HepG2 (cell line): ENCODE data around the gene INPP5K. TPM values are rescaled to one million over a fixed set of nuclear protein-coding genes. Genes with fewer than 3 reads are reported as not detected.

Experiments used
- ATAC-seq: fragments of 200-7000 bp; cut with Tn5 transposase; 3 replicates; pipeline ENCODE4 v1.9.1; 2020; ENCODE audit warnings: mild to moderate bottlenecking, moderate library complexity
- BruUV-seq: library from RNA; stranded (reverse); fragments of 400-500 nt; replicated peaks from 2 replicates; lab custom pipeline; 2021; lab: Mats Ljungman, UMichigan
- CTCF ChIA-PET: fragments of 300-600 bp; formaldehyde crosslinking; extraction: SDS; loops from one replicate; lab custom pipeline; 2021; ENCODE audit warnings: low total read pairs, inconsistent platforms, low intra/inter-chr PET ratio; lab: Yijun Ruan, JAX
- POLR2A ChIA-PET: fragments of 350-600 bp; sonication (Branson Sonifier 250); formaldehyde crosslinking; loops from one replicate; lab custom pipeline; 2020; ENCODE audit warnings: antibody characterized with exemption, inconsistent platforms; lab: Yijun Ruan, JAX
- DNase-seq: peaks from one replicate; pipeline ENCODE4 v3.0.0-alpha.2; 2015; ENCODE audit warnings: low spot score
- FAIRE-seq: peaks from 3 replicates; lab custom pipeline; 2011; peaks lifted over from hg19 to GRCh38; lab: Jason Lieb, UNC
- H2AFZ ChIP-seq: one replicate; pipeline ENCODE4 v1.6.1; 2011; ENCODE audit warnings: low read length, inconsistent platforms
- H3K27ac ChIP-seq: fragments of 300-600 bp; 3 replicates; pipeline ENCODE4 v1.8.0; 2011; ENCODE audit warnings: mixed run types, mild to moderate bottlenecking, mixed read lengths, low read length, inconsistent platforms; ENCODE audit not compliant: insufficient read depth; ENCODE audit errors: extremely low read length
- H3K27me3 ChIP-seq, 2 experiments: fragments of 200-600 bp in 1 of 2; 2 replicates in 1 of 2; 3 replicates in 1 of 2; pipeline versions ENCODE4 v1.6.0 to v1.8.0; 2011; ENCODE audit warnings: low read length in 2 of 2, mild to moderate bottlenecking in 2 of 2, moderate library complexity in 2 of 2, inconsistent platforms in 1 of 2; ENCODE audit not compliant: insufficient read depth in 2 of 2, control insufficient read depth in 1 of 2
- H3K36me3 ChIP-seq, 2 experiments: fragments of 200-600 bp in 1 of 2; replicated peaks in 1 of 2; 2 replicates in 1 of 2; 3 replicates in 1 of 2; pipeline versions ENCODE4 v1.5.1 to v1.8.0; 2011; ENCODE audit warnings: low read length in 2 of 2, inconsistent platforms in 1 of 2; ENCODE audit not compliant: insufficient read depth in 2 of 2, control insufficient read depth in 1 of 2
- H3K4me1 ChIP-seq: 2 replicates; pipeline ENCODE4 v1.5.1; 2012; ENCODE audit warnings: low read length, inconsistent platforms; ENCODE audit not compliant: insufficient read depth
- H3K4me2 ChIP-seq: 2 replicates; pipeline ENCODE4 v1.6.0; 2011; ENCODE audit warnings: low read depth, low read length, inconsistent platforms
- H3K4me3 ChIP-seq, 3 experiments: fragments of 200-600 bp in 1 of 3; sonication (generic), shearing (Covaris generic) in 1 of 3; replicated peaks in 1 of 3; 2 replicates each; pipeline ENCODE4 v1.5.1; 2011 to 2016; ENCODE audit warnings: low read length in 3 of 3, inconsistent platforms in 2 of 3, low read depth in 2 of 3, mild to moderate bottlenecking in 2 of 3, control low read depth in 1 of 3, mixed read lengths in 1 of 3; ENCODE audit not compliant: insufficient read depth in 1 of 3
- H3K79me2 ChIP-seq: one replicate; pipeline ENCODE4 v1.6.1; 2011; ENCODE audit warnings: low read length, inconsistent platforms; ENCODE audit not compliant: insufficient read depth
- H3K9ac ChIP-seq: 2 replicates; pipeline ENCODE4 v1.6.0; 2011; ENCODE audit warnings: mild to moderate bottlenecking, low read depth, low read length, inconsistent platforms; ENCODE audit not compliant: insufficient read depth
- H3K9me3 ChIP-seq: 2 replicates; pipeline ENCODE4 v1.5.1; 2012; ENCODE audit warnings: mild to moderate bottlenecking, low read length
- H4K20me1 ChIP-seq: 2 replicates; pipeline ENCODE4 v1.6.0; 2011; ENCODE audit warnings: inconsistent platforms, mild to moderate bottlenecking, low read length, moderate library complexity; ENCODE audit not compliant: insufficient read depth
- CC2D1A ChIP-seq: sonication (generic); formaldehyde crosslinking; IDR thresholded peaks from 2 replicates; pipeline ENCODE4 v1.8.1; 2023; ENCODE audit warnings: mild to moderate bottlenecking, missing genetic modification reagents
- EEA1 ChIP-seq: sonication (generic); formaldehyde crosslinking; IDR thresholded peaks from 2 replicates; pipeline ENCODE4 v1.5.1; 2020; ENCODE audit warnings: mild to moderate bottlenecking, missing genetic modification reagents, borderline replicate concordance
- FOSL1 ChIP-seq: sonication (generic); formaldehyde crosslinking; IDR thresholded peaks from 2 replicates; pipeline ENCODE4 v1.9.0; 2021; ENCODE audit warnings: missing genetic modification reagents, borderline replicate concordance
- HOXA3 ChIP-seq: sonication (generic); formaldehyde crosslinking; IDR thresholded peaks from 2 replicates; pipeline ENCODE4 v1.5.0; 2020; ENCODE audit warnings: missing genetic modification reagents
- MAFG ChIP-seq: sonication (generic); formaldehyde crosslinking; IDR thresholded peaks from 2 replicates; pipeline ENCODE4 v1.5.1; 2020; ENCODE audit warnings: mild to moderate bottlenecking, missing genetic modification reagents
- MIXL1 ChIP-seq: IDR thresholded peaks from 2 replicates; pipeline ENCODE4 v1.6.1; 2016
- NCOA1 ChIP-seq: sonication (generic); formaldehyde crosslinking; IDR thresholded peaks from 2 replicates; pipeline ENCODE4 v1.9.0; 2021; ENCODE audit warnings: missing genetic modification reagents
- NR2C2 ChIP-seq: sonication (generic); formaldehyde crosslinking; IDR thresholded peaks from 2 replicates; pipeline ENCODE4 v1.4.0; 2020; ENCODE audit warnings: missing genetic modification reagents, mild to moderate bottlenecking, moderate library complexity, borderline replicate concordance
- RXRB ChIP-seq: IDR thresholded peaks from 2 replicates; pipeline ENCODE4 v1.6.1; 2016; ENCODE audit warnings: borderline replicate concordance, missing genetic modification reagents, missing compliant biosample characterization
- SALL1 ChIP-seq: sonication (generic); formaldehyde crosslinking; IDR thresholded peaks from 2 replicates; pipeline ENCODE4 v1.8.0; 2022; ENCODE audit warnings: mild to moderate bottlenecking, missing genetic modification reagents
- SMC3 ChIP-seq: IDR thresholded peaks from 2 replicates; pipeline ENCODE4 v1.6.1; 2011; ENCODE audit warnings: low read length, improper control_type of control experiment
- SRY ChIP-seq: sonication (generic); formaldehyde crosslinking; IDR thresholded peaks from 2 replicates; pipeline ENCODE4 v1.8.0; 2022; ENCODE audit warnings: mild to moderate bottlenecking, missing genetic modification reagents
- STAG1 ChIP-seq: sonication (generic); formaldehyde crosslinking; IDR thresholded peaks from 2 replicates; pipeline ENCODE4 v1.4.0; 2020; ENCODE audit warnings: missing genetic modification reagents
- TRIM24 ChIP-seq: sonication (generic); formaldehyde crosslinking; IDR thresholded peaks from 2 replicates; pipeline ENCODE4 v1.8.0; 2022; ENCODE audit warnings: mild to moderate bottlenecking, missing genetic modification reagents
- ZBTB38 ChIP-seq: sonication (generic); formaldehyde crosslinking; IDR thresholded peaks from 2 replicates; pipeline ENCODE4 v1.5.1; 2020; ENCODE audit warnings: mild to moderate bottlenecking, missing genetic modification reagents
- ZNF569 ChIP-seq: sonication (generic); formaldehyde crosslinking; IDR thresholded peaks from 2 replicates; pipeline ENCODE4 v1.5.0; 2020; ENCODE audit warnings: mild to moderate bottlenecking, missing genetic modification reagents, moderate library complexity, borderline replicate concordance
- ZNF629 ChIP-seq: sonication (generic); formaldehyde crosslinking; conservative IDR thresholded peaks from 2 replicates; pipeline ENCODE4 v1.5.0; 2020; ENCODE audit warnings: missing genetic modification reagents
- ZNF780A ChIP-seq: sonication (generic); formaldehyde crosslinking; IDR thresholded peaks from 2 replicates; pipeline ENCODE4 v1.8.0; 2022; ENCODE audit warnings: mild to moderate bottlenecking, missing genetic modification reagents, moderate library complexity
- ZNF850 ChIP-seq: sonication (generic); formaldehyde crosslinking; conservative IDR thresholded peaks from 2 replicates; pipeline ENCODE4 v1.9.0; 2021; ENCODE audit warnings: mild to moderate bottlenecking, missing genetic modification reagents
- WGBS: methylation state at CpG from one replicate; pipeline ENCODE4 v1.1.6; 2017; ENCODE audit warnings: low lambda C conversion rate; 5-methylcytosine and 5-hydroxymethylcytosine counted together
- in situ Hi-C: cut with HindIII; loops from 2 replicates; pipeline ENCODE4 v1.10.0; 2017; ENCODE audit warnings: low pct_unique_long_range_greater_than_20kb; ENCODE audit not compliant: extremely low pct_ligation_motif_present
- intact Hi-C: fragments of 100-400 bp; cut with micrococcal nuclease; formaldehyde crosslinking; loops from one replicate; pipeline ENCODE4 v1.10.0; 2022; ENCODE audit not compliant: unreplicated experiment
- polyA plus RNA-seq, 8 experiments: library from polyadenylated mRNA; depleted of rRNA in 3 of 8; stranded (reverse) in 7 of 8; unstranded in 1 of 8; fragments of >200 nt; fragmentation: Illumina TruSeq in 4 of 8; extraction: Trizol in 4 of 8; gene quantifications; 2 replicates each; pipeline versions ENCODE4 v1.2.1 to v1.2.3, GENCODE V29; 2011 to 2016; ENCODE audit warnings: low read depth in 4 of 8, missing spikeins in 1 of 8, mixed read lengths in 1 of 8; ENCODE audit not compliant: insufficient read depth in 1 of 8
- total RNA-seq, 5 experiments: library from RNA; depleted of rRNA; stranded (reverse); fragments of >200 nt; fragmentation: Illumina TruSeq; extraction: Trizol; gene quantifications; 2 replicates each; pipeline ENCODE4 v1.2.3, GENCODE V29; 2016; ENCODE audit warnings: low read depth in 1 of 5
- TF ChIP-seq, protein P1 (sequence below): sonication (generic); formaldehyde crosslinking; IDR thresholded peaks from 2 replicates; pipeline ENCODE4 v1.4.0; 2020; ENCODE audit warnings: mild to moderate bottlenecking, missing genetic modification reagents
- TF ChIP-seq, protein P2 (sequence below): sonication (generic); formaldehyde crosslinking; IDR thresholded peaks from 2 replicates; pipeline ENCODE4 v1.5.0; 2020; ENCODE audit warnings: mild to moderate bottlenecking, missing genetic modification reagents, moderate library complexity
- TF ChIP-seq, protein P3 (sequence below): IDR thresholded peaks from 2 replicates; pipeline ENCODE4 v1.6.1; 2016; ENCODE audit warnings: low read depth

The INPP5K gene
- total and polyA plus RNA-seq, 2 of the 13 experiments (the other 11 are each of a cell fraction or from before 2014, with no cell fraction given) = 4.8 to 9.6 TPM

- Histone ChIP-seq H3K36me3 (peaks cover 14 to 36% of the 10 kb centered on the region in 2 experiments; a peak in 3 of 5 replicates), H3K4me3 (no peak overlapping the region), H3K4me2 (no peak overlapping the region), H3K79me2 (no peaks in the 10 kb centered on the region), H3K9me3 (no peaks in the 10 kb centered on the region), H3K27me3 (no peaks in the 10 kb centered on the region), H3K9ac (no peak overlapping the region), H3K27ac (no peak overlapping the region), H3K4me1 (peaks cover 13% of the 10 kb centered on the region), H2AFZ (no peak overlapping the region), H4K20me1 (no peaks in the 10 kb centered on the region; the same call in 1 of the 2 replicates)
- no TSS peak for BruUV-seq
- ATAC-seq (peak; percentile 71), FAIRE-seq (no peak), DNase-seq (no peak)
- 72% methylated on average over 5 of the region's 11 CpGs for WGBS
- CTCF ChIA-PET = no interaction called here
- in situ Hi-C loops = no loop called here
- POLR2A ChIA-PET = no interaction called here
- intact Hi-C loops = no loop called here
- TF ChIP-seq STAG1 (CRISPR knock-in tag) (peak; percentile 54), MAFG (no peak), SALL1 (CRISPR knock-in tag) (no peak), ZNF780A (CRISPR knock-in tag) (no peak), ZNF569 (CRISPR knock-in tag) (no peak), ZBTB38 (CRISPR knock-in tag) (0 out of 2 replicates have a peak, but pooled peaks have one; percentile 15), RXRB (CRISPR knock-in tag) (no peak), CC2D1A (CRISPR knock-in tag) (no peak), ZNF629 (CRISPR knock-in tag) (no peak), TRIM24 (no peak), SMC3 (peak; percentile 6; the same call in 1 of the 2 replicates), FOSL1 (CRISPR knock-in tag) (no peak), NR2C2 (CRISPR knock-in tag) (no peak), SRY (no peak), NCOA1 (no peak), MIXL1 (no peak), HOXA3 (CRISPR knock-in tag) (no peak), EEA1 (CRISPR knock-in tag) (no peak), ZNF850 (CRISPR knock-in tag) (no peak)
- TF ChIP-seq, protein P1, sequence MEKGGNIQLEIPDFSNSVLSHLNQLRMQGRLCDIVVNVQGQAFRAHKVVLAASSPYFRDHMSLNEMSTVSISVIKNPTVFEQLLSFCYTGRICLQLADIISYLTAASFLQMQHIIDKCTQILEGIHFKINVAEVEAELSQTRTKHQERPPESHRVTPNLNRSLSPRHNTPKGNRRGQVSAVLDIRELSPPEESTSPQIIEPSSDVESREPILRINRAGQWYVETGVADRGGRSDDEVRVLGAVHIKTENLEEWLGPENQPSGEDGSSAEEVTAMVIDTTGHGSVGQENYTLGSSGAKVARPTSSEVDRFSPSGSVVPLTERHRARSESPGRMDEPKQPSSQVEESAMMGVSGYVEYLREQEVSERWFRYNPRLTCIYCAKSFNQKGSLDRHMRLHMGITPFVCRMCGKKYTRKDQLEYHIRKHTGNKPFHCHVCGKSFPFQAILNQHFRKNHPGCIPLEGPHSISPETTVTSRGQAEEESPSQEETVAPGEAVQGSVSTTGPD (CRISPR knock-in tag) = no peak
- TF ChIP-seq, protein P2, sequence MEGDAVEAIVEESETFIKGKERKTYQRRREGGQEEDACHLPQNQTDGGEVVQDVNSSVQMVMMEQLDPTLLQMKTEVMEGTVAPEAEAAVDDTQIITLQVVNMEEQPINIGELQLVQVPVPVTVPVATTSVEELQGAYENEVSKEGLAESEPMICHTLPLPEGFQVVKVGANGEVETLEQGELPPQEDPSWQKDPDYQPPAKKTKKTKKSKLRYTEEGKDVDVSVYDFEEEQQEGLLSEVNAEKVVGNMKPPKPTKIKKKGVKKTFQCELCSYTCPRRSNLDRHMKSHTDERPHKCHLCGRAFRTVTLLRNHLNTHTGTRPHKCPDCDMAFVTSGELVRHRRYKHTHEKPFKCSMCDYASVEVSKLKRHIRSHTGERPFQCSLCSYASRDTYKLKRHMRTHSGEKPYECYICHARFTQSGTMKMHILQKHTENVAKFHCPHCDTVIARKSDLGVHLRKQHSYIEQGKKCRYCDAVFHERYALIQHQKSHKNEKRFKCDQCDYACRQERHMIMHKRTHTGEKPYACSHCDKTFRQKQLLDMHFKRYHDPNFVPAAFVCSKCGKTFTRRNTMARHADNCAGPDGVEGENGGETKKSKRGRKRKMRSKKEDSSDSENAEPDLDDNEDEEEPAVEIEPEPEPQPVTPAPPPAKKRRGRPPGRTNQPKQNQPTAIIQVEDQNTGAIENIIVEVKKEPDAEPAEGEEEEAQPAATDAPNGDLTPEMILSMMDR = peak; percentile 48
- TF ChIP-seq, protein P3, sequence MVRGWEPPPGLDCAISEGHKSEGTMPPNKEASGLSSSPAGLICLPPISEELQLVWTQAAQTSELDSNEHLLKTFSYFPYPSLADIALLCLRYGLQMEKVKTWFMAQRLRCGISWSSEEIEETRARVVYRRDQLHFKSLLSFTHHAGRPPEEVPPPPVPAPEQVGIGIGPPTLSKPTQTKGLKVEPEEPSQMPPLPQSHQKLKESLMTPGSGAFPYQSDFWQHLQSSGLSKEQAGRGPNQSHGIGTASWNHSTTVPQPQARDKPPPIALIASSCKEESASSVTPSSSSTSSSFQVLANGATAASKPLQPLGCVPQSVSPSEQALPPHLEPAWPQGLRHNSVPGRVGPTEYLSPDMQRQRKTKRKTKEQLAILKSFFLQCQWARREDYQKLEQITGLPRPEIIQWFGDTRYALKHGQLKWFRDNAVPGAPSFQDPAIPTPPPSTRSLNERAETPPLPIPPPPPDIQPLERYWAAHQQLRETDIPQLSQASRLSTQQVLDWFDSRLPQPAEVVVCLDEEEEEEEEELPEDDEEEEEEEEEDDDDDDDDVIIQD (CRISPR knock-in tag) = no peak
Measured at GRCh38 chr17:1473170-1473569, 43.2 kb downstream of the INPP5K start.
